Stimulated activated CD4-positive, alpha-beta T cell treated with anti-CD3 and anti-CD28 coated beads, Interleukin-12 subunit alpha, Interleukin-12 subunit beta, amount 100 ng/mL, for 48 hours (primary cell): ENCODE data around the gene ARIH2.

Source experiments
- DNase-seq, 3 donors: peaks; one replicate each; pipeline ENCODE4 v3.0.0-alpha.2; 2020; ENCODE audit warnings: low read depth in 2 of 3, low spot score in 1 of 3

Gene ARIH2

DNA sequence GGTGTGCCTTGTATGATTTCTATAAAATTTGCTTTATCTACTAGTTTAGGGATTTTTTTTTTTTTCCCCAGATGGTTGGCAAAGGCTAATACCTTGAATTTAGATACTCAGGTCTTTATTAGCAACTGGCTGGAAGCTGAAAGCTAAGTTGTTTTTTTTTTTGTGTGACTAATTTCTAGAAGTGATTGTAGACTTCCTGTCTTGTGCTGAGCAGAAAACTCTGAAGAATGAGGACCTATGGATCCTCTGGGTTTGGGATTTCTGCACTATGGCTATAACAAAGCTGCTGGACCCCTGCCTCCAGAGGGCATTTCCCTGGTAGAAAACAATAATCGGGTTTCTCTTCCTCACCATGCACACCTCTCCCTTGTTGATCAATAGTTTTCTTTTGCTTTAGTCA is 10.0 kb downstream of the ARIH2 start:
- no peak for DNase-seq

DNA sequence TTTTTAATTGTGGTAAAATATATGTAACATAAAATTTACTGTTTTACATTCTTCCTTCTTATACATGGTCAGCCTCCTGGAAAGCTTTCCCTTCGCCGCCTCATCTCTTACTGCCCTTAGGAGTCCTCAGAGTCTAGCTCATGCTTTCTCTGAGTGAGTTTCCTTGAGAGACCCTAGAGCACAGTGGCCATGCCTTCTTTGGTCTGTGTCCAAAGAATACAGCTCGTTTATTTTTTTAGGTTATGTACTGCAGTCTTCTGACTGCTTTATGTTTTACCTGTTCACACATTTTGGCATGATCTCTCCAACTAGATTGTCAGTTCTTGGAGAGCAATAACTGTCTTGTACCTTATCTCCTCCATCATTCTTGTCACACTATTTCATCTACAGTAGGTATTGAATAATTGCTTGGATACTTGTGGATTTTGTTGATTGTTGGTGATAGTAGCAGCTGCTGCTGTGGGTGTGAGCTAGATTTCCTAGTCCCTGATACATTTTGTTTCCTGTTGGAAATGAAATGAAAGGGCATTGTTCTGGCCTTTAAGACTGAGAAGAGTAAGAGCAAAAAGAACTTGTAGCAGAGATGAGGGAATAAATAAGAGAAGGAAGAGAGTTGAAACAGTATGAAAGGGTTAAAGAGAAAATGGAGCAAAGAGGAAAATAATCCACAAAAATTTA is 10.9 kb downstream of the ARIH2 start:
- no peak for DNase-seq

DNA sequence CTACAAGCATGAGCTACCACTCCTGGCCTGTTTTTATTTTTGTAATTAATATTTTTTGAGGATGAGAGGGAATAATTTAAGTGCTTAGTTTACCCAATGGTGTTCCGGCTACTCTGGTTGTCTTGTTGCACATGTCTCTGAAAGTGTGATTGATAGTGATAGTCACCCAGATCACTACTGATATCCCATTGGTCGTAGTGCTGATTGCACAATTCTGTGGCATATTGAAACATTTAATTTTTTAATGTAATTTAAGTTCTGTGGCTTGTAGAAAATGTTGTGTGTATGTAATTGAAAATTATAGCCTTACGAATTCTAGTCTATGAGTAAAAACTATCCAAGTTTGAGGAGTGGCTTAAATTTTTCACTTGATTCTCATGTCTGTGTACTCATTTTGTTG is 11.9 kb downstream of the ARIH2 start:
- no peak for DNase-seq

DNA sequence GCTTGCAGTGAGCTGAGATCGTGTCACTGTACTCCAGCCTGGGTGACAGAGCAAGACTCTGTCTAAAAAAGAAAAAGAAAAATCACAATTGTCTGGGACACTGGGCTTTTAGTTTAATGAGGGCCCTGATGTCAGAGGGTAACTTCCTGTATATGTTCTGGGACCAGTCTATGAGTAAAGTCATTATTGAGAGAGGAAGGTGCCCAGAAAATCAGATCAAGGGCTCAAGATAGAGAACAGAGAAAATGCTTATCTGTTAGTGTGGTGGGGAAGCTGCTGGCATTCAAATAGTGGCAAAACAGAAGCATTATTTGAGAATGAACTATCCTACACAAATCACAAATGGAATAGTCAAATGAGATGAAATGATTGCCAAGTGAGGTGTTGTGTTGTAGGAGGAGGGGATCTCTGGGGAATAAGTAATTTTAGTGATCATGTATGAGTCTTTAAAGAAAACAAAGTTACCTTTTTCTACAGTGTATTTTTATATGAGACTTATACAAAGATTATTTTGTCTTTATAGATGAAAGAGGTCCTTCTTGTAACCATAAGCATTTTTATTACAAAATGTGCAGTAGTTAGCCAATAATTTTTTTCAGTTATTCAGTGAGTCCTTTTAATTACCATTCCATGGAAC is 13.4 kb downstream of the ARIH2 start:
- no peak for DNase-seq

DNA sequence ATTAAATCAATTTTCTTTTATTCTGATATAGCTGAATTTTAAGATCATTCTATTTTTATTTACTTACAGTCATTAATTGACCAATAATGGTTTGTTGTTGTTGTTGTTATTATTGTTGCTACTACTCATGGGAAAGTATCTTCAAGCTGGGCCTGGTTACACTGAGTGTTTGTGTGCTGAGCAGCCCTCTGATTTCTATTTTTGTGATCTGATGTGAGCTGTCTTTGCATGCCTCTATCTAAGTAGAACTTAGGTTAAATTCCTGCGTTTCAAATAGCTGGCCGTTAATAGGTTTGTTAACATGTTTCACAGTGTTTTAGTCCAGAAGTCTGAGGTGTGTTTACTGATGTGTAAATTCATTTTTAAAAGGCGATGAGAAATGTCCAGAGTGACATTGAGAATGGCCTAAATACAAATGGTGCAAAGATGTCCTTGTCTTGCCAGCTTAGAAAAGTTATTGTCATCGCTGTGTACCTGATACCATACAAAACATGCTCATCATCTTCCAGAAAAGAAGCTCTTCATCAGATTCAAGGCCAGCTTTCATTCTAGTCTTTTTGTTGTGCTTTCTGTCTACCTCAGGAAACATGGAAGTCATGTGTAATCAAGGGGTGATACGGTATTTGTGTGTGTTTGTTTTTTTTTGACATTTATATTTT is 15.8 kb downstream of the ARIH2 start:
- no peak for DNase-seq

DNA sequence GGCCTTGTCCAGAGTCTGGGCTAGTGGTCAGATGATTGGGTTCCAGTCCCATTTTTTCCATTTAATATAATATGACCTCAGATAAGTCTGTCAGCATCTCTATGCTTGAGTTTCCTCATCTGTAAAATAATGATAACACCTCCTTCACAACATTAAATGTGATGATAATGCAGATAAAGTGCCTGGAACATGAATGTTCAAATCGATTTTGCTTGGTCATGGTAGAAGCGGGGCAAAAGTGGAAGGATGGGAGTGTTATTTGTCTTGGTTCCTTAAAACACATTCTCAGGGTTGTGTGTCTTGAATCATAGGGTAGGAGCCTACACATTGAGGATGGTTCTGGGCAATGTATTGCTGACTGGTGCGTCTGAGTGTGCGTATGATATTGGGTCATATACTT is 16.9 kb downstream of the ARIH2 start:
- no peak for DNase-seq

DNA sequence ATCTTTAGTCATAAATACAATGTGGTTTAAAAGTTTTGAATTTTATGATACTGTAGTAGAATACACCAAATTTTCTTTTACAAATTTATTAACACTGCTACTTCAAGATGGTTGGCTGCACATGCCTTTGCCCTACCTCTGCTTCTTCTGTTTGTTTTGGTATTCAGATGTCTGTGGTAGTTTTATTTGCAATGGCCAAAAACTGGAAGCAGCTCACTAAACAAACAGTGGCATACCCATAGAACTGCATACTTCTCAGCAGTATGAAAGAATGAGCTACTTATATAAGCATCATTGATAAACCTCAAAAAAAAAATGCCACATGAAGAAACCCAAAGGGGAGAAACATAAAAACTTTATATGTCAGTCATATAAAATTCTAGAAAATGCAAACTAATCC is 19.5 kb downstream of the ARIH2 start:
- DNase-seq, result no peak

DNA sequence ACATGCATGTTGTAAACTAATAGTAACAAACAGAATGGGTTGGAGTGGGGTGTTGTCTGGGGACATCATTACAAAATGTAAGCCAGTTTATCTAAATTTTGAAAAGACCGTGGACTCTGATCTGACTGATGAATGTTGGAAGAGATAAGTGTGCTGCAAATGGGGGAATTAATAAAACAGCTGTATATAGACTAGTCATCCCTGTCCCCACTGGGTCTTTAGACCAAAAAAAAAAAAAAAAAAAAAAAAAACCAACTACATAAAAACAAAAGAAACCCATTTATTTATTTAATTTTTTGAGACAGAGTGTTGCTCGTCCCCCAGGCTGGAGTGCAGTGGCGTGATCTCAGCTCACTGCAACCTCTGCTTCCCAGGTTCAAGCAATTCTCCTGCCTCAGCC is 20.0 kb downstream of the ARIH2 start:
- no peak for DNase-seq

DNA sequence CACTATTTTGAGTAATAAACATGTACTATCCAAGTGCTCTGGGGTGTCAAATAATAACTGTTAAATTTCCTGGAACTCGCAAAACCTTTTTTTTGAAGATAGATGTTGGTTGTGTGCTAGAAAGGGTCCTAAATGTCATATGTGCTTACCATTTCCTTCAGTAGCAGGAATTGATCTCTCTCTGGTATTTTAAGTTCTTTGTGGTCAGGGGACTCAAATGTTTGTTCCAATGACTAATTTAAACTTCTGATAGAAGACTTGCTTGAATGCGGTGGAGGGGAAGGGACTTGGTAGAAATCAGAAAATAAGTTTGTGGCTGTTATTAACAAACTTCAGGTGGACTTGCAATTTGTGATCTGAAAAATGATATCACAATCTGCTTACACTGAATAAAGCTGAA is 26.8 kb downstream of the ARIH2 start:
- no peak for DNase-seq

DNA sequence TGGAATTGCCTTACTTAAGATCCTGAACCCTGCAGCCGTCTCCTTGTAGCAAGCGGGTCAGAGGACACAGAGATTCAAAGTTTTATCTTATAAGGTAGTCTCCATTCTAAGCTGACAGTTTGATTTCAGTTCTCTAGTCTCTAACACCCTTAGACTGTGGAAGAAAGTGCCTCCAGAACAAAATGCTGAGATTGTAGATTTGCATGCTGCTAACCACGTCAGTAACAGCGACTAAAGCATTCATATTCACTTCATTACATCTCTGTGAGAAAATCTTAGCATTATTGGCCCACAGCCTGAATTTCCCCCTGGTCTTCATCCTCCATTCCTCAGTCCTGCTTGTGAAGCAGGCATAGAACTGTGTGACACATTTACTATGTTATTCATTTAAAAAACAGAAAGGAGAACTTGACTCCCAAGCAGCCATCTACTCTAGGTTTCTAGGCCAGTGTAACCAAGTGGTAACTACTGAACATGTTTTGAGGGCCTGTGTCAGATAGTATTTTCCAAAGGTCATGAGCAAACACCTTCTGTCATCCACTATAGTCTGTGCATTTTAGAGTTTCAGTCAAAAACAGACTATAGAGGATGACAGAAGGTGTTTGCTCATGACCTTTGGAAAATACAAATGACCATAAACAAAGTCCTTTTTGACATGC is 27.4 kb downstream of the ARIH2 start:
- no peak for DNase-seq

DNA sequence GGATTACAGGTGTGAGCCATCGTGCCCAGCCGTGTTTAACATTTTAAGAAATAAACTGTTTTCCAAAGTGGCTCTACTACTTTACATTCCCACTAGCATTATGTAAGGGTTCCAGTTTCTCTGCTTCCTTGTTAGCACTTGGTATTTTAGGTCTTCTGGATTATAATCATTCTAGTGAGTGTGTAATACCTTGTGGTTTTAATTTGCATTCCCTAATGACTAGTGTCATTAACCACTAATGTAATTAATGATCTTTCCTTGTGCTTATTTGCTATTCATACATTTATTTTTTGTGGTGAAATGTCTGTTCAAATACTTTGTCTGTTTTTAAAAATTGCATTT is 30.7 kb downstream of the ARIH2 start:
- DNase-seq, result no peak

DNA sequence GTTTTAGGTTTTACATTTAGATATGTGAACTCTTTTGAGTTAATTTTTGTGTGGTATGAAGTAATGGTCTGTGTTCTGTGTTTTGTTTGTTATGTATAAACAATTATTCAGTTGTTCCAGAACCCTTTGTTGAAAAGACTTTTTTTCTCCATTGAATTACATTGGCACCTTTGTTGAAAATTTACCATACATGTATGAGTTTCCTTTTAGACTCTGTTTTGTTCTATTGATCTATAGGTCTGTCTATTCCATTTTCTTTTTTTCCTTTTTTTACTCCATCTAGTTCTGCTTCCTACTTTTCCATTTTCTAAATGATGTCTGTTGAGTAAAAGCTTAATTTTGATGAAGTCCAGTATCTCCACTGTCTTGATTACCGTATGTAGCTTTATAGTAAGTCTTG is 31.4 kb downstream of the ARIH2 start:
- DNase-seq, result no peak

DNA sequence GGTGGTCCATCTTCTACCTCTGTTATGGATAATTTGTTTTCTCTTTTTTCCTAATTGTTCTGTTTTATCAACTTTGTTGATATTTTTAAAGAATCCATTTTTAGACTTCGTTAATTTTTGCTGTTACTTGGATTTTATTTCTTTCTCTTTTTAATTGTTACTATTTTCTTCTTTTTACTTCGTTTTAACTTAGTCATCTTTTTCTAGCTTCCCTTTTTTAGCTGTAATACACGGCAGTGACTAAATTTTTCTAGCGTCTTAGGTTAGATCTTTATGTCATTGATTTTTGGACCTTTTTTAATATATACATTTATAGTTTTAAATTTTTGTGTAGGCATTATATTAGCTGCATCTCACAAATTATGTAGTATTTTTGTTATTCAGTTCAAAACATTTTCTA is 33.1 kb downstream of the ARIH2 start:
- DNase-seq, result no peak

DNA sequence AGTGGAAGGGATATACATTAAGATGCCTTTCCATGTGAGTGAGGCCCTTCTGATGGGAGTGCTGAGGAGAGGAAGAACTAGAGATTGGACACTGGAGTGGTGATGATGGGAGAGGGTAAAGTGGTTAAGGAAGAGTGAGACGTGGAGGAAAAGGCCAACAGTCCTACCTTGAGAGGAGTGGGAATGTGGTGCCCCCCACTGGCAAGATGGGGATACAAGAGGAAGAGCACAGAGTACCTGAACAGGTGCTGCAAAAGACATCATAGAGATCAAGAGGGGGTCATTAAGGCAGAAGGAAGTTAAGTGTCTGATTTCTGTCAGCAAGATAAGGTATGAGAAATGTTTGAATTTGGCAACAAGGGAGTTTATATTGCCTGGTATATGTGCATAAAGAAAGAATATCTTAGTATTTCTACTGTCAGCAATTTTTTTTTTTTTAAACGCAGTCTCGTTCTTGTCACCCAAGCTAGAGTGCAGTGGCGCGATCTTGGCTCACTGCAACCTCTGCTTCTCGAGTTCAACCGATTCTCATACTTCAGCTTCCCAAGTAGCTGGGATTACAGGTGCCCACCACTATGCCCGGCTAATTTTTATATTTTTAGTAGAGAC is 34.0 kb downstream of the ARIH2 start:
- peak in 1 of 3 donors; percentile 16 for DNase-seq

DNA sequence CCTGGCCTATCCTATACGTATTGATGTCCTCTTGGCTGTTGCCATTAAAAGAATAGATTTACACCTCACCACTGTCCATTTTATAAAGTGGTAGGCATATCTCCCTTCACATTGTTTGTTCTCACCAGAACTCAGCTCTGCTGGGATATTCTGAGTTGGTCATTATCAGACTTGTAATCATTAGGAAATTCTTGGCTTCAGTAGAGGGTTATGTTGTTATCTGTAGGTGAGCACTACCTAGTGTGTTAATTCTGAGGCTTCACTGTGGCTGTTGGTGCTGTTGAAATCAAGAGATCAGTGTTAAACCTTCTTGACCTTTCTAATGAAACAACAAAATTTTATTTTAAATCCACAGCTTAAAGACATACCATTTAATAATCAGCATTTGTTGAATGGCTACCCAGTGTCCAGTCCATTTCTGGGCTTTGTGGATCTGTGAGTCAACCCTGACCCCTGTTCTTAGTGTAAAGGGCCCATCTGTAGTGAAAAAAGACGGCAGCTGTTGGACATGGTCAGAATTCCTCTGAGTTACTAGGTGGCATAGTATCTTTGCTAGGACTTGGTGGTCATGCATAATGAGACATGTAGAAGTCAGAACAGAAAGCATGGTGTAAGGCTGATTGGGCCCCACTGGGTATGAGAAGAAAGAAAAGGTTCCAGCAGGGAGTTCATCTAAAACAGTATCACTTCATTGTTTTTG is 38.5 kb downstream of the ARIH2 start:
- DNase-seq, result no peak

DNA sequence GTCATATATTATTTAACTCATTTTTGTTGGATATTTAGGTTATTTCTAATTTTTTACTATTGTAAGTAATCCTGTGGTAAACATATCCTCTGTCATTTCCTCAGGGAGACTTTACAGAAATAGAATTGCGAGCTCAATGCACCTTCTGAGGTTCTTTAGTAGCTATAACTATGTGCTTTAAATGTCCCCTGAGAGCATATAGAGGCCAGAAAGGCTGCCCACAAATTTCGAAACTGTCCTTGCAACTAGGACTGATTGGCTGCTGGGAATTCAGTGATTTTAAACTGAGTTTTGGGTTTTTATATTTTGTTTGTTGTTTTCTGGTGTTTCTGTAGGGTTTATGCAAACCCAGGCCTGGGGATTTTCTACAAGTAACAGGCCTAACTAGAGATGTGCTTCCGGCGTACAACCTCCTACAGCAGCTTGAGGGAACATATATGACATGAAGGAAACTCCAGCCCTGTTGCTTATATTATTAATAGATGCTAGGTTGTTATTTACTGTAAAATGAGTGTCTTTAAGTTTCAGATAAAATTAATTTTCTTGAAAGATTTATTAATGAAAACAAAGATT is 42.3 kb downstream of the ARIH2 start:
- DNase-seq, result no peak

DNA sequence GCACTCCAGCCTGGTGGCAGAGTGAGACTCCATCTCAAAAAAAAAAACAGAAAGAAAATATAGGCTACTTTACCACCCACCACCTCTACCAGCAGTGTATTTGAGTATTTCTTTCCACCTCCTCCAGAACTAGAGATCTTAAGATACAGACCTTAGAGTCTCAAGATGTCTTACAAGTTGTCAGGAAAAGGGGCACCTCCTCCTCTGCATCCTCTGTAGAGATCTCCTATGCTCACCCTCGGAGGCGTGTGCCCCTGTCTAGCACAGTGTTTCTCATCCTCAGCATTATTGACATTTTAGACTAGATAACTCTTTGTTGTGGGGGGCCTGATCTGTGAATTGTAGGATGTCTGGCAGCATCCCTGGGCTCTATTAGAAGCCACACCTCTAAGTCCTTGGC is 43.7 kb downstream of the ARIH2 start:
- no peak for DNase-seq

DNA sequence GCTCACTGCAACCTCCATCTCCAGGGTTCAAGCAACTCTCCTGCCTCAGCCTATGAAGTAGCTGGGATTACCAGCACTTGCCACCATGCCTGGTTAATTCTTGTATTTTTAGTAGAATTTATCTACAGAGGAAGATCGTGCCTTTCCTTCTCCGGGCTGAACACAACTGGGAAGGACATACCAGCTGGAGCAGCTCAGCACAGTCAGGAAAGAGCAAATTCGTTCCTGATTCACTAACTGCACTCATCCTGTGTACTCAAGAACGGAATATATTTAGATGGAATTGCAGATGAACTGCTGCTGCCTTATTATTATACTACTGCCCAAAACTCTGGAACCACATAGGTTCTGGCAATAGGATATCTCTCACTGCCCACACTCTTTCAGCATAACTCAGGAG is 44.3 kb downstream of the ARIH2 start:
- no peak for DNase-seq

DNA sequence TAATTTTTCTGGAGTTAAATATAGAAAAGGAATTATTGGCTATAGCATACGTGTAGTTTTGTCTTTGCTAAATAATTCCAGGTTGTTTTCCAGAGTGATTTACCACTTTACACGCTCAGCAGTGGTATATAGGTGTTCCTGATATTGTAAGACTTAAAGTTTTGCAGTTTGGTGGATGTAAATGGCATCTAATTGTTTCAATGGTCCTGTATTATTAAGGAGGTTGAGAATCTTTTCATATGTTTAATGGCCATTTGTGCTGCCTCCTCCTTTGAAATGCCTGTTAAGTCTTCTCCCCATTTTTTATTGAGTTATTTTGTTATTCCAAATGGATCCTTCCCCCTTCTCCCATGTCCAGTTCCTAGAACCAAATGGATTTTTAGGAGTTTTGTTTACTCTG is 44.9 kb downstream of the ARIH2 start:
- DNase-seq, result no peak

DNA sequence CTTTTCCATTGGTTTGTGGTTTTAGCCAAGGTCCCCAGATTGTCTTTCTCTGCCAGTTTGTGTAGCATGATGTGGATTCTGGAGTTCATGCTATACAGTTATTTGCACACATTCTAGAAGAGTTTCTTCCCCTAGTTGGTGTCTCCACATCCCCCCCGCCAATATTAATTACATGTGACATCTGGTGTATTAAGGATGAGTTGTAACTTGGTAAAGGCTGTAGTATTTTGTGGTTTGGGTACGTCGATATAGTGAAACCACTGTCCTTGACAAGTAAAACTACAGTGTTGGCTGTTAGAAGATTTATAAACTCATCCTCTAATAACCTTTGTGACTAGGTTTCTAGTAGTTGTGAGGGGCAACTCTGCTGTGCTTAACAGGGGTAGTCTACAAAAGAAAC is 47.7 kb downstream of the ARIH2 start:
- DNase-seq, result no peak

DNA sequence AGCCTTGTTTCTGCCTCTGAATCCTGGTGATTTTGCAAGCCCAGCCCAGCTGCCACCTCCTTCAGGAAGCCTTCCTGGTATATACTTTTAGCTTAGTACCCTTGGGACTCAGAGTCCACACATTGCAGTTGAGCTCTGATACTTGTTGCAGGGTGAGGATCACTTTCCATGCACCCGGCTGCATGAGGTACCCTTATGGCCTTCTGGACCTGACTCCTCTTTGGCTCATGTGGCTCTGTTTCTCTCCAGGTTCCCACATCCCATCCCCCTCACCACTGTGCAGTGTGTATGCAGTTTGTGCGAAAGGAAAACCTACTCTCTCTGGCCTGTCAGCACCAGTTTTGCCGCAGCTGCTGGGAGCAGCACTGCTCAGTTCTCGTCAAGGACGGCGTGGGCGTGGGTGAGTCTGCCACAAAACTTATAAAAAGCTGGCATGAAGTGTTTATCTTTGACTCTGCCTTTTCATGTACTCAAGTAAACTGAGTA is 48.3 kb downstream of the ARIH2 start:
- peak in 2 of 3 donors; percentile 12 to 26 for DNase-seq
